PC-9 (cell line): Measurements from ENCODE around the gene EFCAB9. TPM values are rescaled to one million over a fixed set of nuclear protein-coding genes. Genes with fewer than 3 reads are reported as not detected.

Source experiments
- BruUV-seq: library from RNA; stranded (reverse); fragments of 400-500 nt; replicated peaks from 2 replicates; lab custom pipeline; 2021; lab: Mats Ljungman, UMichigan
- CTCF ChIA-PET: fragments of 300-600 bp; sonication (Branson Sonifier 250); formaldehyde crosslinking; loops from one replicate; lab custom pipeline; 2022; ENCODE audit warnings: antibody characterized with exemption; lab: Charles Lee
- POLR2A ChIA-PET: fragments of 300-600 bp; sonication (Branson Sonifier 250); formaldehyde crosslinking; loops from one replicate; lab custom pipeline; 2022; ENCODE audit warnings: antibody characterized with exemption; ENCODE audit not compliant: unreplicated experiment; lab: Charles Lee
- DNase-seq, 2 experiments: peaks; one replicate each; pipeline versions ENCODE4 v3.0.0 to v3.0.0-alpha.2; 2015 to 2022; ENCODE audit warnings: mixed read lengths in 1 of 2
- H2AFZ ChIP-seq: fragments of 200-600 bp; sonication (generic); 2 replicates; pipeline ENCODE4 v1.8.1; 2017; ENCODE audit warnings: antibody characterized with exemption
- H3F3A ChIP-seq: fragments of 200-600 bp; sonication (generic); 2 replicates; pipeline ENCODE4 v1.8.1; 2017; ENCODE audit warnings: antibody characterized with exemption, mild to moderate bottlenecking, low read depth; ENCODE audit not compliant: insufficient read depth
- H3K27ac ChIP-seq: fragments of 200-600 bp; sonication (generic); 2 replicates; pipeline ENCODE4 v1.6.1; 2016; ENCODE audit warnings: mixed run types
- H3K27me3 ChIP-seq: fragments of 200-600 bp; sonication (generic); 2 replicates; pipeline ENCODE4 v1.6.1; 2016; ENCODE audit warnings: low read depth, mixed run types; ENCODE audit not compliant: insufficient read depth
- H3K36me3 ChIP-seq: fragments of 200-600 bp; sonication (generic); 2 replicates; pipeline ENCODE4 v1.6.1; 2016; ENCODE audit warnings: low read depth, mixed run types
- H3K4me1 ChIP-seq: fragments of 200-600 bp; sonication (generic); replicated peaks from 2 replicates; pipeline ENCODE4 v1.6.1; 2016; ENCODE audit warnings: mixed run types; ENCODE audit not compliant: insufficient read depth
- H3K4me2 ChIP-seq: fragments of 200-600 bp; sonication (generic); 2 replicates; pipeline ENCODE4 v1.6.1; 2017; ENCODE audit warnings: mixed run types
- H3K4me3 ChIP-seq: fragments of 200-600 bp; sonication (generic); 2 replicates; pipeline ENCODE4 v1.6.1; 2016; ENCODE audit warnings: mixed run types
- H3K79me2 ChIP-seq: fragments of 200-600 bp; sonication (generic); 2 replicates; pipeline ENCODE4 v1.6.1; 2017; ENCODE audit warnings: low read depth, mixed run types
- H3K9me2 ChIP-seq: fragments of 200-600 bp; sonication (generic); 2 replicates; pipeline ENCODE4 v1.8.1; 2017; ENCODE audit warnings: mild to moderate bottlenecking; ENCODE audit not compliant: insufficient read depth
- H3K9me3 ChIP-seq: fragments of 200-600 bp; sonication (generic); 2 replicates; pipeline ENCODE4 v1.8.1; 2016; ENCODE audit warnings: low read depth; ENCODE audit not compliant: insufficient read depth
- H4K20me1 ChIP-seq: fragments of 200-600 bp; sonication (generic); 2 replicates; pipeline ENCODE4 v1.8.1; 2017; ENCODE audit not compliant: insufficient read depth
- EZH2 ChIP-seq: fragments of 200-600 bp; sonication (generic); IDR thresholded peaks from 2 replicates; pipeline ENCODE4 v1.8.0; 2017; ENCODE audit warnings: antibody characterized with exemption, low read depth
- intact Hi-C: fragments of 100-400 bp; cut with micrococcal nuclease; formaldehyde crosslinking; loops from one replicate; pipeline ENCODE4 v1.10.0; 2022; ENCODE audit not compliant: unreplicated experiment
- total RNA-seq: library from RNA; stranded (reverse); gene quantifications from 2 replicates; pipeline ENCODE4 v1.2.3, GENCODE V29; 2021
- TF ChIP-seq, protein P1 (sequence below): fragments of 200-600 bp; sonication (generic); conservative IDR thresholded peaks from 2 replicates; pipeline ENCODE4 v1.6.1; 2017; ENCODE audit warnings: mixed run types, antibody characterized with exemption, mild to moderate bottlenecking, moderate library complexity

The EFCAB9 gene
- total RNA-seq, 1 experiment from 2014 or later: not detected

DNA sequence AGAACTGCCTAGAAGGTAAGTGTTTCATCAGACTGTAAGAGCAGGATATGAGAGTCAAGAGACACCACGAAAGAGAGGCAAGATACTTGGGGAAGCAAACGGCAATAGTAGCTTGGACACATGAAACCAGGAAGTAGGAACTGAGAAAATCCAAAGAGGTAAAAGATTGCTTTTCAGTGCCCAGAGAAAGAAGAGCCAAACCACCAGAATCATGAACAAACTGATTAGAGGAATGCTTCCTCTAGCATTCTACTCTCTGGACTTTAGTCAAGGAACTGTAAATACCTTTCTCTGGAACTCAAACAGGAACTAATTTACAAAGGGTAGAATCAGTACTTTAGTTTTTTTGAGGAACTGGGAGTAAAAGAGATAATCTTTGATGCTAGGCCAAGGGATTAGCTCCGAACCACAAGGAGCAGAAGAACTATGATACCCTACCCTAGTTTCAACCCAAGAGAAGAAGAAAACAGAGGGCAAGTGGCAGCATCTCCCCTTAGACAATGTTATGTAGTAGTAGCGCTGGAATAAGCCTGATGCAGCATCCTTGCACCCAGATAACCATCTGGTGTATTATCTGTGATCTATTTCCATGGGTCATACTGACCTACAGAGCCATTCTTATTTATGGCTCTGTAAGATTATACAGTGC, 41.3 kb downstream of the EFCAB9 start:
- CTCF ChIA-PET: no interaction called here
- Histone ChIP-seq H3K4me2 (no peak overlapping the region), H2AFZ (no peak overlapping the region), H3K27me3 (no peaks in the 10 kb centered on the region), H3K27ac (peak overlapping the region; percentile 11; the same call in 1 of the 2 replicates), H4K20me1 (no peaks in the 10 kb centered on the region), H3K4me1 (0 out of 2 replicates have a peak, but pooled peaks cover 4% of the 10 kb centered on the region), H3K4me3 (no peak overlapping the region), H3F3A (peaks cover 9% of the 10 kb centered on the region; the same call in 1 of the 2 replicates), H3K9me2 (no peaks in the 10 kb centered on the region), H3K9me3 (no peaks in the 10 kb centered on the region), H3K36me3 (no peaks in the 10 kb centered on the region), H3K79me2 (peaks cover 14% of the 10 kb centered on the region)
- DNase-seq: no peak
- POLR2A ChIA-PET: interaction anchor here (0.7 kb wide), 1 partner anchor 216 kb away, joined by 3 read pairs; no protein-coding TSS in a partner anchor
- intact Hi-C loops: no loop called here
- no TSS peak for BruUV-seq
- TF ChIP-seq, protein P1, sequence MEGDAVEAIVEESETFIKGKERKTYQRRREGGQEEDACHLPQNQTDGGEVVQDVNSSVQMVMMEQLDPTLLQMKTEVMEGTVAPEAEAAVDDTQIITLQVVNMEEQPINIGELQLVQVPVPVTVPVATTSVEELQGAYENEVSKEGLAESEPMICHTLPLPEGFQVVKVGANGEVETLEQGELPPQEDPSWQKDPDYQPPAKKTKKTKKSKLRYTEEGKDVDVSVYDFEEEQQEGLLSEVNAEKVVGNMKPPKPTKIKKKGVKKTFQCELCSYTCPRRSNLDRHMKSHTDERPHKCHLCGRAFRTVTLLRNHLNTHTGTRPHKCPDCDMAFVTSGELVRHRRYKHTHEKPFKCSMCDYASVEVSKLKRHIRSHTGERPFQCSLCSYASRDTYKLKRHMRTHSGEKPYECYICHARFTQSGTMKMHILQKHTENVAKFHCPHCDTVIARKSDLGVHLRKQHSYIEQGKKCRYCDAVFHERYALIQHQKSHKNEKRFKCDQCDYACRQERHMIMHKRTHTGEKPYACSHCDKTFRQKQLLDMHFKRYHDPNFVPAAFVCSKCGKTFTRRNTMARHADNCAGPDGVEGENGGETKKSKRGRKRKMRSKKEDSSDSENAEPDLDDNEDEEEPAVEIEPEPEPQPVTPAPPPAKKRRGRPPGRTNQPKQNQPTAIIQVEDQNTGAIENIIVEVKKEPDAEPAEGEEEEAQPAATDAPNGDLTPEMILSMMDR: no peak
- no peak for TF ChIP-seq EZH2

DNA sequence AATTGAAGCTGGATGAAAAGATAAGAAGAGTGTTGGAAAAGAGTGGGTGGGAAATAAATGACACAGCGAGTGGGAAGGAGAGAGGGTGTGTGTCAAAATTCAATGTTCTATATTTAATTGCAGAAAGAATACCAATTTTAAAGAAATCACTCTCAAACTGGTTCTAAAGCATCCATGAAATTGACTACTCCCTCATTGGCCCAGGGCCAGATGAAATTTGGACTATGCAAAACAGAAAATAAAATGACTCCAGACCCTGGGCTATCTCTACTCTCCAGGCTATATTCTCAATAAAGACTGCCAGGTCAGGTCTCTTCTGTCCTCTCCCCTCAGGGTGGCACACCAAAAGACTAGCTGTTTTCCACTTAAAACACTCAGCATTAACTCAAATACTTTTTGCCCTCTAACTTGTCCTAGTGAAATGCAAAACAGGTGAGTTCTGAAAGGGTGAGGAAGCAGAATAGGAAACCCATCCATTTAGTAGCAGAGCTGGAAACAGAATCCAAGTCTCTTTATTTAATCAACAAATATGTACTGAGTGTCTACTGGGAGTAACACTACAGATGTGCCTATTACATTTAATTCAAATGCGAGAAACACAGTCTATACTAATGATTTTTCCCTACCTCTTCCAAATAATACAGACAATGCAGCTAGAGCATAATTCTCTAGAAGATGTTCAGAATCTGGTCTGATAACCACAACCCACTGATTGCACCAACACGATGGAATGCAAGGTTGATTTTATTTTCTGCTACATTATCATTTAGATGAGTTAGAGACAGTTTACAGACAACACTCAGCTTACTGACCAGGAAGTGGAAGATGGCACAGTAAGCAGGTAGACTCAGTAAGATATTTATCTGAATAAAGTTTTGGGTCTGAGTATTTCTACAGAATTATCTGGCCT, 42.1 kb downstream of the EFCAB9 start:
- ChIA-PET CTCF (no interaction called here), POLR2A (no interaction called here)
- no peak overlapping the region for H2AFZ ChIP-seq
- H3K9me3 ChIP-seq: no peaks in the 10 kb centered on the region
- intact Hi-C loops: no loop called here
- no TSS peak for BruUV-seq
- peaks cover 14% of the 10 kb centered on the region for H3K79me2 ChIP-seq
- no peaks in the 10 kb centered on the region for H4K20me1 ChIP-seq
- no peaks in the 10 kb centered on the region for H3K9me2 ChIP-seq
- H3K4me1 ChIP-seq: 0 out of 2 replicates have a peak, but pooled peaks cover 4% of the 10 kb centered on the region
- no peaks in the 10 kb centered on the region for H3K27me3 ChIP-seq
- no peak for DNase-seq
- no peak overlapping the region for H3K27ac ChIP-seq
- H3F3A ChIP-seq: peaks cover 9% of the 10 kb centered on the region; the same call in 1 of the 2 replicates
- no peak overlapping the region for H3K4me2 ChIP-seq
- H3K4me3 ChIP-seq: no peak overlapping the region
- no peaks in the 10 kb centered on the region for H3K36me3 ChIP-seq
- TF ChIP-seq, protein P1: no peak
- TF ChIP-seq EZH2: no peak

DNA sequence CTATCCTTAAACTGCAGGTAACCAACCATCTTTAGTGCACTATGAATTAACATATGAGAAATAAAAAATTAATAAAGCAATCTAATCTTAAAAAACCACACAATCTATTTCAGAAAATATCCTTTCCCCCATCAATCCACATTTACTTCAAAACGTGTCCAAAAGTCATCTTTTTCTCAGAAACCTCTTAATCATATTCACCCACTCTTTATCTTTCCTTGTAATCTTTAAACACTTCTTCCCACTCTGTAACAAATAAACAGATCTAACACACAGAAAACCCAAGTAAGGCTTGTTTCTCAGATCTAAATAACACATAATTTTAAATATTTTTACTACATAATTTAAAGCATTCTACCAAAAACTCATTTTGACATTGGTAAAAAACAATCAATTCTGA, 44.4 kb downstream of the EFCAB9 start:
- CTCF ChIA-PET: no interaction called here

More for the DNA sequence above, 44.4 kb downstream of the EFCAB9 start:
- Histone ChIP-seq H3K9me3 (no peaks in the 10 kb centered on the region), H3K36me3 (no peaks in the 10 kb centered on the region), H3K79me2 (peaks cover 17% of the 10 kb centered on the region), H3K4me3 (no peak overlapping the region), H4K20me1 (no peaks in the 10 kb centered on the region), H3K27me3 (no peaks in the 10 kb centered on the region), H2AFZ (no peak overlapping the region), H3K9me2 (no peaks in the 10 kb centered on the region), H3K27ac (no peak overlapping the region), H3F3A (peaks cover 9% of the 10 kb centered on the region; the same call in 1 of the 2 replicates), H3K4me1 (0 out of 2 replicates have a peak, but pooled peaks cover 4% of the 10 kb centered on the region), H3K4me2 (no peak overlapping the region)
- no TSS peak for BruUV-seq
- no peak for DNase-seq
- TF ChIP-seq EZH2: no peak
- TF ChIP-seq, protein P1: no peak
- POLR2A ChIA-PET: no interaction called here
- intact Hi-C loops: no loop called here
